Heart left ventricle (tissue), 16 donors: ENCODE measurements around the gene FBXL19. TPM values are rescaled to one million over a fixed set of nuclear protein-coding genes. Genes with fewer than 3 reads are reported as not detected.

Experiments
- ATAC-seq, 4 donors: fragments of 200-7000 bp; cut with Tn5 transposase; one replicate each; pipeline ENCODE4 v1.9.1; 2020 to 2022; ENCODE audit warnings: moderate library complexity in 4 of 4, mild to moderate bottlenecking in 3 of 4, moderate number of reproducible peaks in 1 of 4
- DNase-seq, 5 donors: peaks; one replicate each; pipeline ENCODE4 v3.0.0-alpha.2; 2020
- H3K27ac ChIP-seq, 12 donors: fragments of 200-600 bp; sonication (generic) in 4 of 12; one replicate each; pipeline versions ENCODE4 v1.5.0 to v1.8.0; 2016 to 2022; ENCODE audit warnings: mild to moderate bottlenecking in 2 of 12
- H3K27me3 ChIP-seq, 9 donors: fragments of 200-600 bp; sonication (generic) in 2 of 9; one replicate each; pipeline versions ENCODE4 v1.5.1 to v1.8.0; 2016 to 2022; ENCODE audit warnings: mild to moderate bottlenecking in 3 of 9
- H3K36me3 ChIP-seq, 9 donors: fragments of 200-600 bp; sonication (generic) in 2 of 9; one replicate each; pipeline versions ENCODE4 v1.5.0 to v1.8.0; 2018 to 2022; ENCODE audit warnings: mild to moderate bottlenecking in 2 of 9
- H3K4me1 ChIP-seq, 12 donors: fragments of 200-600 bp; sonication (generic) in 4 of 12; one replicate each; pipeline versions ENCODE4 v1.5.0 to v1.8.0; 2016 to 2022; ENCODE audit warnings: mild to moderate bottlenecking in 3 of 12
- H3K4me3 ChIP-seq, 12 donors: fragments of 200-600 bp; sonication (generic) in 4 of 12; one replicate each; pipeline versions ENCODE4 v1.5.0 to v1.8.0; 2017 to 2022; ENCODE audit warnings: mild to moderate bottlenecking in 9 of 12, moderate library complexity in 4 of 12
- H3K9me3 ChIP-seq, 12 donors: fragments of 200-600 bp; sonication (generic) in 4 of 12; one replicate each; pipeline versions ENCODE4 v1.5.0 to v1.8.0; 2016 to 2022; ENCODE audit warnings: mild to moderate bottlenecking in 1 of 12
- POLR2A ChIP-seq, 2 donors: fragments of 450-650 bp; IDR thresholded peaks; one replicate each; pipeline ENCODE4 v1.6.1; 2017; ENCODE audit warnings: antibody characterized with exemption in 2 of 2, mild to moderate bottlenecking in 2 of 2, moderate library complexity in 2 of 2
- WGBS, 4 donors: extraction: QIAGEN DNeasy Blood & Tissue Kit in 2 of 4; methylation state at CpG; one replicate each; pipeline versions ENCODE4 v1.1.5 to v1.1.7; 2013 to 2018; 5-methylcytosine and 5-hydroxymethylcytosine counted together
- intact Hi-C, 10 donors: fragments of 100-400 bp; cut with DNase I; formaldehyde crosslinking; loops; one replicate each; pipeline versions ENCODE4 v1.11.1 to v1.14.2; 2022
- polyA plus RNA-seq, 2 donors: library from polyadenylated mRNA; stranded (reverse); fragments of 200-250 nt; gene quantifications; one replicate each; pipeline ENCODE4 v1.2.3, GENCODE V29; 2013
- total RNA-seq, 9 donors: library from RNA; depleted of rRNA in 2 of 9; stranded (reverse); fragments of >200 nt in 2 of 9; fragmentation: NEBNext Ultra II Directional in 3 of 9; extraction: Animal tissue kit (Norgen Biotek cat#: 25700) in 3 of 9; gene quantifications; one replicate each; pipeline versions ENCODE4 v1.1.0 to v1.2.4, GENCODE V29; 2016 to 2023
- TF ChIP-seq, protein P1 (sequence below), 12 donors: fragments of 200-600 bp; sonication (generic) in 4 of 12; IDR thresholded peaks; one replicate each; pipeline versions ENCODE4 v1.5.0 to v1.8.0; 2018 to 2022; ENCODE audit warnings: antibody characterized with exemption in 12 of 12, mild to moderate bottlenecking in 5 of 12
- donor health status: ischemic (EF 13 %, LVEDD 7.1; RV severe dilation, severe dysfunction).
- donor health status: healthy with polysubstance abuse.
- donor health status: DM: no; HTN: yes; CAD: no.
- donor health status: DM: no; HTN: no; CAD: no.
- donor health status: ischemic (EF 25% LVEDD 6.9; RV normal size, moderate dysfunction).
- donor health status: ischemic (EF 25% LVEDD 5.7; RV mildly dilated, moderate dysfunction).
- donor health status: healthy.
- donor health status: DM: yes; HTN: yes; CAD: no.
- donor health status: ischemic (EF 35%, LVEDD 5.7; RV mildly dilated, moderate dysfunction).
- donor health status: nonischemic (EF 11% LVEDD 7.7; RV severe dilation, severe dysfunction).
- donor health status: DM: yes; HTN: yes; CAD: no.
- donor health status: PGD.
- donor health status: ischemic (EF 29% LVEDD 5.4; RV normal size, mild dysfunction).
- donor health status: nonischemic (EF 23%, LVEDD 6.1; RV moderate dilation, normal function).

The FBXL19 gene
- total and polyA plus RNA-seq, 11 donors, result 4.5 to 15.5 (median 7.9) TPM

DNA sequence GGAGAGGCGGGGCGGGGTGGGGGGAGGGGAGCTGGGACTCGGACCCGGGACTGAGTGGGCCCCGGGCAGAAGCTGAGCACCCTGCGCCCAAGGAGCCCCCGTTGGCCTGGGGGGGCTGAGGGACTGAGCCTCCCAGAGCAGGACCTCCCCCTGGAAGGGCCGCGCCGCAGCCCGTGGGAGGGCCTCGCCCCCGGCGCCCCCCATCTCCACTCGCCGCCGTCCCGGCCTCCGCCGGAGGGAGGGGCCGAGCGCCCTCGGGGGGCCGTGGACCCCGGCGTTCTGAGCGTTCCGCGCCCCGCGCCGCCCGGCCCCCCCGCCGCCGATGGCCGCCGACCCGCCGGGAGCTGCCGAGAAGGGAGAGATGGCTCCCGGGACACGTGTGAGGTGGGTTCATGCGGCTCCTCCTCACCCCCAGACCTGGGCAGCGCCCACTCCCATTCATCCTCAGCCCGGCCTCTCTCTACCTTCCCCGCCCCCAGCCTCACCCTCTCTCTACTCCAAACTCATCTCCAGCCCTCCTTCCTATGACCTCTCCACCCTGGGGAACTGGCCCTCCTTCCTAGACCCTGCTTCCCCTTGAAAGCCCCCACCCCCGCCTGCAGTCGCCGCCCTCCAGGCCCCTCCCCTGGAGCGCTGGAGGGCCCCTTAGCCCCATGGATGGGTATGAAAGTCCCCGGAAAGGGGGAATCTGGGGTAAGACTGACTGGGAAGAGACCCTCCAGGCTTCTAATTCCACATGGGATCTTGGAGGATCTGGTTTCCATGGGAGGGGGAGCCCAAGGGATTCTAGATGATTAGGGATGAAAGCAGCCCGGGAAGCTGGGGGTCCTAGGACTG is 922 bp downstream of the FBXL19 start:
- 4 to 21% (median 5%) methylated on average over 17 to 53 of the region's 53 CpGs for WGBS, 4 donors
- Histone ChIP-seq H3K4me1 (peaks cover 0 to 28% (median 9%) of the 10 kb centered on the region in 12 donors), H3K27me3 (no peaks in the 10 kb centered on the region), H3K4me3 (peak overlapping the region; percentile 52 to 80 (median 66)), H3K9me3 (no peaks in the 10 kb centered on the region), H3K36me3 (peaks cover 0 to 14% (median 0%) of the 10 kb centered on the region in 9 donors), H3K27ac (peak overlapping the region; percentile 60 to 95 (median 80))
- DNase-seq (peak in 2 of 5 donors; percentile 36 to 48), ATAC-seq (no peak)
- no peak for TF ChIP-seq POLR2A (IDR thresholded peaks at IDR 0.05)
- TF ChIP-seq, protein P1, sequence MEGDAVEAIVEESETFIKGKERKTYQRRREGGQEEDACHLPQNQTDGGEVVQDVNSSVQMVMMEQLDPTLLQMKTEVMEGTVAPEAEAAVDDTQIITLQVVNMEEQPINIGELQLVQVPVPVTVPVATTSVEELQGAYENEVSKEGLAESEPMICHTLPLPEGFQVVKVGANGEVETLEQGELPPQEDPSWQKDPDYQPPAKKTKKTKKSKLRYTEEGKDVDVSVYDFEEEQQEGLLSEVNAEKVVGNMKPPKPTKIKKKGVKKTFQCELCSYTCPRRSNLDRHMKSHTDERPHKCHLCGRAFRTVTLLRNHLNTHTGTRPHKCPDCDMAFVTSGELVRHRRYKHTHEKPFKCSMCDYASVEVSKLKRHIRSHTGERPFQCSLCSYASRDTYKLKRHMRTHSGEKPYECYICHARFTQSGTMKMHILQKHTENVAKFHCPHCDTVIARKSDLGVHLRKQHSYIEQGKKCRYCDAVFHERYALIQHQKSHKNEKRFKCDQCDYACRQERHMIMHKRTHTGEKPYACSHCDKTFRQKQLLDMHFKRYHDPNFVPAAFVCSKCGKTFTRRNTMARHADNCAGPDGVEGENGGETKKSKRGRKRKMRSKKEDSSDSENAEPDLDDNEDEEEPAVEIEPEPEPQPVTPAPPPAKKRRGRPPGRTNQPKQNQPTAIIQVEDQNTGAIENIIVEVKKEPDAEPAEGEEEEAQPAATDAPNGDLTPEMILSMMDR (IDR thresholded peaks at IDR 0.05), result no peak
- intact Hi-C loops, result loop anchor here in 2 of 10 donors (5.0 kb wide), 2 partner anchors 82 to 267 kb away; partner anchors contain the start of gene FBRS (in 1 of the 2)

DNA sequence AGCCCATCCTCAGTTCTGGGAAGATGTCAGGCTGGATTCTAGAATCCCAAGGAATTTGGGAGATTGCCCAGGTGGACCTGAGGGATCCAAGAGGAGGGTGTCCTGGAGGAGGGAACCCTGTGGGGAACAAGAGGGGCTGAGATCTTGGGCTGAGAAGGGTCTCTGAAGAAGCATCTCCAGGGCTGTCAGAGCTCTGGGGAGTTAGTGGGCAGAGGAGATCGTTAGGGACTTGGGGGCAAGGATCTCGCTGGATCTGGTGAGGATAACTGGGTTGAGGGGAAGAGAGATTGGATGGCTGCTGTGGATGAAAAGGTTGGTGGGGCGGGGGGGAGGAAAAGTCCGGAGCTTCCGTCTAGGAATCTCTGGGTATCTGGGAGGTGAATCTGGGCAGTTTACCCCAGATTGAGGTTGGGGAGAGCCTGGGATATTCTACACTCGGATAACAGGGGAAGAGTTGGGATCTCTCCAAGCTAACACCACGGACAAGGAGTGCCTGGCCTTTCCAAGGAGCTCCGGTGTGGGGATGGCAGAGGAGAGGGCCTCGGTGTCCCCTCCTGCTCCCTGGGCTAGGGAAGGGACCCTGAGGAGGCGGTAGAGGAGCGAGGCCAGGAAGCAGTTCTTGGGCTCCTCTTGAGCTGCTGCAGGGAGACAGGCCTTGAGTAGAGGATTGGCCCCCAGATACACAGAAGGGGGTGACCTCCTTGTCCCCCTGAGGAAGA is 1.7 kb downstream of the FBXL19 start:
- ATAC-seq (no peak), DNase-seq (no peak)
- intact Hi-C loops, result loop anchor here in 2 of 10 donors (5.0 kb wide), 2 partner anchors 83 to 268 kb away; partner anchors contain the start of gene FBRS (in 1 of the 2)
- 75 to 79% (median 77%) methylated on average over 11 of the region's 11 CpGs for whole genome bisulfite sequencing, 4 donors
- peak overlapping the region in 7 of 12 donors; percentile 52 to 80 (median 66) for H3K4me3 ChIP-seq
- H3K27me3 ChIP-seq, result no peaks in the 10 kb centered on the region
- H3K27ac ChIP-seq, result peak overlapping the region in 8 of 12 donors; percentile 71 to 95 (median 88)
- peaks cover 0 to 28% (median 9%) of the 10 kb centered on the region in 12 donors for H3K4me1 ChIP-seq
- TF ChIP-seq POLR2A (IDR thresholded peaks at IDR 0.05), result no peak
- TF ChIP-seq, protein P1 (IDR thresholded peaks at IDR 0.05), result no peak
- H3K36me3 ChIP-seq, result peaks cover 0 to 21% (median 2%) of the 10 kb centered on the region in 9 donors
- H3K9me3 ChIP-seq, result no peaks in the 10 kb centered on the region

DNA sequence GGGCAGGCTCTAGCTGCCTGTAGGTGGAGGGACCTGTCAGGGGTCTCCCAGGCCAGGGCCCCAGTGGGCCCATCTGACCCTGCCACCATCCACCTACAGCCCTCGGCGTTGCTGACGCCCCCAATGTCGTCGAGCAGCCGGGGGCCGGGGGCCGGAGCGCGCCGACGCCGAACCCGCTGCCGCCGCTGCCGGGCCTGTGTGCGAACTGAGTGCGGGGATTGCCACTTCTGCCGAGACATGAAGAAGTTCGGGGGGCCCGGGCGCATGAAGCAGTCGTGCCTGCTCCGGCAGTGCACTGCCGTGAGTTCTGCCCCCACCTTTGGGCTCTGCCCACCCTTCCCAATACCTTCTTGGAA is 2.2 kb downstream of the FBXL19 start:
- DNase-seq, result peak in 1 of 5 donors; percentile 34
- Histone ChIP-seq H3K9me3 (no peaks in the 10 kb centered on the region), H3K4me1 (peaks cover 0 to 31% (median 11%) of the 10 kb centered on the region in 12 donors), H3K4me3 (no peak overlapping the region), H3K27ac (no peak overlapping the region), H3K27me3 (no peaks in the 10 kb centered on the region), H3K36me3 (peaks cover 0 to 26% (median 6%) of the 10 kb centered on the region in 9 donors)
- intact Hi-C loops, result no loop called here
- 91 to 95% (median 92%) methylated on average over 26 of the region's 26 CpGs for WGBS, 4 donors
- ATAC-seq, result no peak
- TF ChIP-seq POLR2A (IDR thresholded peaks at IDR 0.05), result no peak
- TF ChIP-seq, protein P1 (IDR thresholded peaks at IDR 0.05), result no peak
